Activated CD8-positive, alpha-beta memory T cell treated with anti-CD3 and anti-CD28 coated beads for 1 hour (primary cell): Measurements from ENCODE around the gene NSMF.

Source experiments
- DNase-seq, 2 donors: peaks; one replicate each; pipeline ENCODE4 v3.0.0-alpha.2; 2020; ENCODE audit warnings: low read depth in 1 of 2; ENCODE audit errors: extremely low read depth in 1 of 2

Gene NSMF

GRCh38 chr9:137492464-137493363 is 33.6 kb upstream of the NSMF start:
- DNase-seq, result no peak

- no peak for DNase-seq
Observed at GRCh38 chr9:137491735-137492432, 32.8 kb upstream of the NSMF start.

- DNase-seq, result no peak
Observed at GRCh38 chr9:137490532-137491186, 31.5 kb upstream of the NSMF start.

DNA sequence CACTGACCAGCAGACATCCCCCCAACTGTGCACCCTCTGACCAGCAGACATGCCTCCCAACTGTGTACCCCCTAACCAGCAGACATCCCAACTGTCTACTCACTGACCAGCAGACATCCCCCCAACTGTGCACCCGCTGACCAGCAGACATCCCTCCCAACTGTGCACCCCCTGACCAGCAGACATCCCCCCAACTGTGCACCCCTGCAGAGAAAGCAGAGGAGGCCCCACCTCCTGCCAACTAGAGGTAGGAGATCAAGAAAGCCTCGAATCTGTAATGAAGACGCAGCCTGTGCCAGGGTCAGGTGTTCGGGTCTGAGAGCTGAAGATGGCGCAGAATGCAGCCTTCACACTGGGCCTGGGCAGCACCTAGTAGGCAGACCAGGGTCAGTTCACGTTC is 29.8 kb upstream of the NSMF start:
- DNase-seq, result no peak

GRCh38 chr9:137488327-137488653 is 29.2 kb upstream of the NSMF start:
- no peak for DNase-seq

GRCh38 chr9:137487454-137488326 is 28.6 kb upstream of the NSMF start:
- DNase-seq, result no peak

DNA sequence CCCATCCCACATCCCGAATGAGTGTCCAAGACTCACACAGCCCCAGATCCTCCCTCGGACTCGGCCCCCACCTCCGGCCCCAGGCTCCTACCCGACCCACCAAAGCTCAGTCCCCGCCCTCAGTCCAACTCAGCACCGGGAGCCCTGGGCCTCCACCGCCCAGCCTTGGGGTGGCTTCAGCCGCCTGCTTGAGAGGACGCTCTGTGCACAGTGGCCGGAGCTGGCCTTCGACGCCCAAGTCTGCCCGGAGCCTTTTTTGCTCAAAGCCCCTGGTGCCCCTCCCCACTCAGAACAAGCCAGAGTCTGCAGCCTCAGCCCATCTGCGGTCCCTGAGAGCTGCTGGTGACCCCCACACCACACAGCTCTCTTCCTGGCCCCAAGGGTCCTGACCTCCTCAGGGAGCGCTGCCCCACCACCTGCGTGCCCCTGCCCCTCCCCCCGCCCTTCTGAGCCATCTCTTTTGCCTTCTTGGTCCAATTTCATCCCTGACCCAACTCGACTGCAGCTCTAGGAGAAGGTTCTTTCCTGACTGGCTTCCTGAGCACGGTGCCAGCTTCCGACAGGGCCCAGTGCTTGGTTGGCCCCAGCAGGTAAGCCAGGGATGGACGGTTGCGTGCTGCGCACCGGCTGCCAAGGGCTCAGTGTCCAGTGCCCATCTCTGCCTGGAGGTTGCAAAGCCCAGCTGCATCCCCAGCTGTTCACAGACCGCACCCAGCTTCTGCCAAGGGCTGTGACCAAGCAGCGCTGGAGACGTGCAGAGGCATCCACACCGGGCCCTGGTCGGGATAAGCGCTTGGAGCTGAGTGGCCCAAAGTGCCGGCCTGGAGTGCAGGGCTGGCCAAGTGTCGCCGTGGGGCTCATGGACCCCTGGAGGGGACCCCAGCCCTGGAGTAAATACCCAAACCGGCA is 27.7 kb upstream of the NSMF start:
- DNase-seq, result no peak

DNA sequence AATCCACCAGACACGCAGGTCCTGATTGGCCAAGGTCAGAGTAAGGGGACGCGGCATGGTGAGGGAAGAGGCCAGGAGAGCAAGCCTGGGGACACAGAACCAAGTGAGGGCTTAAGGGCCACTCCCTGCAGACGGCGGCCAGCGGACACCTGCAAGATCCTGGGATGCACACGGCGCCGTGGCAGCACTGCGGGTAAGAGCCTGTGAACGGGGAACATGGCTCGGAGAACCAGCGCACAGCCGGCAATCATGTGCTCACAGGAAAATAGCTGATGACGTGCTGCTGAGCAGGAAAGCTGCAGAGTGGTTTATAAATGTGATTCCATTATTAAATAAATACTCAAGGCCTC is 27.0 kb upstream of the NSMF start:
- no peak for DNase-seq

DNA sequence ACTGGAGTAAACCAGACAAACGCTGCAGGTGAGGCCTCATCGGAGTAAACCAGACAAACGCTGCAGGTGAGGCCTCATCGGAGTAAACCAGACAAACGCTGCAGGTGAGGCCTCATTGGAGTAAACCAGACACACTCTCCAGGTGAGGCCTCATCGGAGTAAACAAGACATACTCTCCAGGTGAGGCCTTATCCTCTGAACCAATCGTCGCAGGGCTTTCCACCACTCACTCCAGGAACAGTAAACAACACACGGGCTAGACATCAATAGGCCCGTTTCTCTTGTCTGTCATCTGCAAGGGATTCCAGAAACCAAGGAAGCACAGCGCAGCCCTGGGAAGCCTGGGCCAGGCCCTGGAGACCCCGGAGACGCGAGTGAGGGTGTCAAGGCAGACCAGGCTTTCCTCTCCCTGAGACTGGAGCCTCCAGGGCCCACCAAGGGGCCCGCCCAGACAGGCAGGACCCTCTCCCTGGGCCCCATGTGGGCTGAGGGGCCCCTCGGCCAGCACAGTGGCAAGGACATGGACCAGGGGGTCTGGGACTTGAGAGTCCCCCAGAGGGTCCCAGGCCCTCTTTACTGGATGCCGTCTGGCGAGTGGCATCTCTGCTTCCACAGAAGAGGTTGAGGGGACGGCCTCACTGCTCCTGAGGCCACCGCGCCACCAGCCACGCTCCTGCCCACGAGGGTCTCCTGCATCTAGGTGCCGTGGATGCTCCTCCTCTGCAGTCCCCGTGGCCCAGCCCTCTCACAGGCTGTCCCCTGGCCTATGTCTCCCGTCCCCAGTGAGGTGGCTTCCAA is 26.4 kb upstream of the NSMF start:
- DNase-seq, result no peak

GRCh38 chr9:137484551-137485315 is 25.6 kb upstream of the NSMF start:
- DNase-seq, result no peak

DNA sequence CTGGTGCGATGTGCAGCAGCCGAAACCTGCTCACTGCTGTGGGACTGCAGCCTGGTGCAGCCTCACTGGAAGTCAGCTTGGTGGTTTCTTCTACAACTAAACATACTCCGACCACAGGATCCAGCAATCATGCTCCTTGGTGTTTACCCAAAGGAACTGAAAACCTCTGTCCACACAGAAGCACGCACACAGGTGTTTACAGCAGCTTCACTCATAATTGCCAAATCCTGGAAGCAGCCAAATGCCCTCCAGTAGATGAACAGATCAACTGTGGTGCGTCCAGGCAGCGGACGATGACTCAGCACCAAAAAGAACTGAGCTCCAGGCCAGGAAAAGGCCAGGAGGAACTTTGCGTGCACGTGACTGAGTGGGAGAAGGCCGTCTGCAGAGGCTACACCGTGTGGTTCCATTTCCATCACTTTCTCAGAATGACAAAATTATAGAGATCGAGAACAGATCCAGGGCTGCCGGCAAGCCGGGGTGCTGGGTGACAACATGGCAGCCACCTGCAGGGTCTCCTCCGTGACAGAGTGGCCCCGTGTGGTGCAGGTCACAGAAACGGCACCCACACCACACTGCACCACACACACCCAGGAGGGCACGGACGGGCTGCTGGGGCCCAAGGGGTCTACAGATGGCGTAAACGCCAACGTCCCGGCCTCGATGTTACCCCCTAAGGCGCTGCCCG is 23.1 kb upstream of the NSMF start:
- no peak for DNase-seq

DNA sequence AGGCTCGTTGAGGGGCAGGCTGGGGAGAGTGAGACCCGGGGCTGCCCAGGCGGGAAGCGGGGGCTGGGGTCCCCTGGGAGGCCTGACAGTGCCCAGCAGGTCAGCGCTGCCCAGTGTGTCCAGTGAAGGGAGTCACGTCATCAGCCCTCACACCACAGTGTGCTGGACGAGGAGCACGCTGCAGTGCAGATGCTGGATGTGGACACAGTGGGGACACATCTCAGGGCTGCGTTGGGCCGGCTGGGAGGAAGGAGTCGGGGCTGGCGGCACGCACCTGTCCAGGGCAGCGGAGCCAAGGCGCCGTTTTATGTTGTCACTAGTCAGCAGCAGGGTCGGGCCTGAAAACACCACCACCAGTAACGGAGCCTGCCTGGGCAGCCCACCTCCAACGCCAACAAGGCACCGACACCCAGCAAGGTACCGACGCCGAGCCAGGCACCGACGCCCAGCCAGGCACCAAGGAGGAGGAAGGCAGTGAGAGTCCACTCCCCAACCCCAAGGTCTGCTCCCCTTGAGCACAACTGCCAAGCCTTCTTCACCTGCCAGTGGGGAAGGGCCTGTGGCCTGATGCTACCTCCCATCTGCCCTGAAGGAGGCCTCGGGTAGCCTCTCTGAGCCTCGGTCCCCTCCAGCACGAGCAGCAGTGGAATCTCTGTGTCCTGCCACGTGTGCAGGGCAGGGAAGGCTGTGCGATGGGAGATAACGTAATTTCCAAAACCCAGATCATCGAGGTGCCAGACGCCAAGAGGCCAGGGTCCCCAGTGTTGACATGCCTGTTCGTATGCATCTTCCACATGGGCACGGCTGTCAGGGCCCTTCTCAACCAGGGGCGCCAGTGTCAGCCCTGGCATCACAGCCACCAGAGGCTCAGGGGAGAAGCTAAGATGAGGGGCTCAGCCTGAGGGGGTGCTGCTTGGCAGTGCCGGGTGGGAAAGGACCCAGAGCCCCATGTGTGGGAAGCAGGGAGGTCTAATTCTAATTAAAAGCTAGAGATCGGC is 21.9 kb upstream of the NSMF start:
- no peak for DNase-seq

- no peak for DNase-seq
Observed at GRCh38 chr9:137479892-137480685, 21.0 kb upstream of the NSMF start.

GRCh38 chr9:137478962-137479861 is 20.1 kb upstream of the NSMF start:
- no peak for DNase-seq

GRCh38 chr9:137478613-137478961 is 19.5 kb upstream of the NSMF start:
- DNase-seq, result no peak
